Measurements from ENCODE around the gene NFYC.
A peak's percentile ranks its signal among the peaks of the same experiment; 100 is the strongest.

The NFYC gene

GRCh38 chr1:40770296-40771070, 79.0 kb downstream of the NFYC start:
- no peak for TF ChIP-seq CTCF (IDR thresholded peaks at IDR 0.05; ENCODE audit: low read depth, low read length)
- H3K4me3 ChIP-seq (ENCODE audit: low read depth, low read length), result no peak overlapping the region

DNA sequence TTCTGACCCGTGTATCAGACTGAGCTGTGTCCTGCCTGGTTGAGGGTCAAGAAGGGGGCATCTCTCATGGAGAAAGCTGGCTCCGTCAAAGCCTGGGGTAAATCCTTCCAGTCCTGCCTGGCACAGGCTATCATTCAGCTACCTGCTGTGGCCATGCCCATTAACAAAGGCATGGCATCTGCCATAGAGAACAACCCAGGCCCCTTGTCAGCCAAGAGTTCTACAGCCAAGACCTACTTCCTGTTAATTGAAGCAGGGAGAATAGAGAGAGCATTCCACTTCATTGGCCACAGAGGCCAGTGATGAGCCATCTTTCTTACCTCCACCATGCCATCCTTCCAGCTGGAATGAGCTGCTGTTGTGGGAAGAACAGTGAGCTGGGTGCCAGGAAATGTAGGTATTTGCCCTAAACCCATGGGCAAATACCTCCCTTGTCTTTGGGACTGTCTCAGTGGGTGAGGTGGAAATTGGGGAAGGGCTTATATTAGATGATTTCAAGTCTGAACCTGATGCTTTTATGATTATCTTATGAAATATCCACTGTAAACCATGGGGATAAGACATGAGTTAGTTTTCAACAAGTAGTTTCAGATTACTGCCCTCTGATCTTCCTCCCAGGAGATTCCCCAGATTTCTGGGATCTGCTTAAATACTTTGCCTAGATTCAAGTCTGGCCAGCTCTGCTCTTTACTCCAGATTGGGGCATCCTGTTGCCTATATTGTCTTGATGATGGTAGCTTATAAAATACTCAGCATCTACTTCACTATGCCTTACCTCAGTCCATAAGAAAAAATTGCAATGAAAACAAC, 80.8 kb downstream of the NFYC start:
- TF ChIP-seq CTCF (IDR thresholded peaks at IDR 0.05; ENCODE audit: low read depth, low read length), result no peak
- H3K4me3 ChIP-seq (ENCODE audit: low read depth, low read length), result no peak overlapping the region

GRCh38 chr1:40773748-40774265, 82.3 kb downstream of the NFYC start:
- no peak overlapping the region for H3K4me3 ChIP-seq (ENCODE audit: low read depth, low read length)
- no peak for TF ChIP-seq CTCF (IDR thresholded peaks at IDR 0.05; ENCODE audit: low read depth, low read length)

- TF ChIP-seq CTCF (IDR thresholded peaks at IDR 0.05; ENCODE audit: low read depth, low read length), result peak; percentile 79
- H3K4me3 ChIP-seq (ENCODE audit: low read depth, low read length), result no peak overlapping the region
Measured at GRCh38 chr1:40774266-40774998, 82.9 kb downstream of the NFYC start.

GRCh38 chr1:40776236-40777072, 85.0 kb downstream of the NFYC start:
- H3K4me3 ChIP-seq (ENCODE audit: low read depth, low read length), result no peak overlapping the region
- no peak for TF ChIP-seq CTCF (IDR thresholded peaks at IDR 0.05; ENCODE audit: low read depth, low read length)

DNA sequence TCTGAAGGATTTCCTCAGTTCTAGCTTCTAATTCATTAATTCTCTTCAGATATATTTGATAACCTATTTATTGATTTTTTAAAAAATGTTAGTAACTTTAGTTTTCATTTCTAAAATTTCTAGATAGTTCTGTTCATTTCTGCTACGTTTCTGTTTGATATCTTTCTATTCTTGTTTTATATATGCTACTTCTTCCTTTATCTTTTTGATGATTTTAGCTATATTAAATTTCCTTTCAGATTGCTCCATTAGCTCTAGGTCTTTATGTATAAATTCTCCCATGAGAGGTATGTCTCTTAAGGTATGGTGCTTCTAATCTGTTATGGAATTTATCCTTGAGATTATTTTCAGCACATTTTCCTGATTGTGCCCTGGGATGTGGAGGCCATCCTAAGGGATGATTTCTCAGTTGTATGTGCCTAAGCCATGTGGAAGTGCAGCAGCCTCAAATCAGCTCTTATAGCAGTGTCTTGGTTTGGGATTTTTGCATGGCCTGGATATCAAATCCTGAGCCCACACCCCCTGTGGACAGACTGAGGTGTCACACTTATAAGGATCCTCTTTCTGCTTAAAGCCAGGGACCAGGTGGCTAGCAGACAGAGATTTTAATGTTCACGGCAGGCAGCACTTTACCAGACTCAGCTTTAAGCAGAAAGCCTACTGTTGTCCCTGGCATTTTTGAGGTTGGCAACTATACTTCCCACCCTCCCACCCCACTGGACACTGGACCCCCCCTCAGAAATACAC, 85.9 kb downstream of the NFYC start:
- H3K4me3 ChIP-seq (ENCODE audit: low read depth, low read length), result no peak overlapping the region

More for the DNA sequence above, 85.9 kb downstream of the NFYC start:
- TF ChIP-seq CTCF (IDR thresholded peaks at IDR 0.05; ENCODE audit: low read depth, low read length), result no peak

Measured in WI38 (cell line).